ENCODE results near the gene BMP7.

The BMP7 gene

GRCh38 chr20:57118964-57119363 lies 147.5 kb downstream of the BMP7 start:
- Histone ChIP-seq H3K36me3 (no peaks in the 10 kb centered on the region), H3K27me3 (peaks cover 0 to 2% of the 10 kb centered on the region in 2 donors), H3K4me1 (no peaks in the 10 kb centered on the region), H3K9me3 (no peaks in the 10 kb centered on the region), H3K27ac (no peak overlapping the region), H3K4me3 (no peak overlapping the region)
- TF ChIP-seq, protein P1, sequence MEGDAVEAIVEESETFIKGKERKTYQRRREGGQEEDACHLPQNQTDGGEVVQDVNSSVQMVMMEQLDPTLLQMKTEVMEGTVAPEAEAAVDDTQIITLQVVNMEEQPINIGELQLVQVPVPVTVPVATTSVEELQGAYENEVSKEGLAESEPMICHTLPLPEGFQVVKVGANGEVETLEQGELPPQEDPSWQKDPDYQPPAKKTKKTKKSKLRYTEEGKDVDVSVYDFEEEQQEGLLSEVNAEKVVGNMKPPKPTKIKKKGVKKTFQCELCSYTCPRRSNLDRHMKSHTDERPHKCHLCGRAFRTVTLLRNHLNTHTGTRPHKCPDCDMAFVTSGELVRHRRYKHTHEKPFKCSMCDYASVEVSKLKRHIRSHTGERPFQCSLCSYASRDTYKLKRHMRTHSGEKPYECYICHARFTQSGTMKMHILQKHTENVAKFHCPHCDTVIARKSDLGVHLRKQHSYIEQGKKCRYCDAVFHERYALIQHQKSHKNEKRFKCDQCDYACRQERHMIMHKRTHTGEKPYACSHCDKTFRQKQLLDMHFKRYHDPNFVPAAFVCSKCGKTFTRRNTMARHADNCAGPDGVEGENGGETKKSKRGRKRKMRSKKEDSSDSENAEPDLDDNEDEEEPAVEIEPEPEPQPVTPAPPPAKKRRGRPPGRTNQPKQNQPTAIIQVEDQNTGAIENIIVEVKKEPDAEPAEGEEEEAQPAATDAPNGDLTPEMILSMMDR (IDR thresholded peaks at IDR 0.05): no peak
- intact Hi-C loops (cut with DNase I; ENCODE audit: low total_unique reads): no loop called here
- DNase-seq: no peak

Data from tibial artery (tissue), 4 donors.